IMR-90 (cell line): Measurements from ENCODE around the gene IHH. TPM values are rescaled to one million over a fixed set of nuclear protein-coding genes. Genes with fewer than 3 reads are reported as not detected.

Experiments used
- ATAC-seq: fragments of 200-7000 bp; cut with Tn5 transposase; 2 replicates; pipeline ENCODE4 v1.9.1; 2020; ENCODE audit warnings: low read depth, mild to moderate bottlenecking, moderate library complexity
- BruUV-seq: library from RNA; stranded (reverse); fragments of 400-500 nt; replicated peaks from 2 replicates; lab custom pipeline; 2021; lab: Mats Ljungman, UMichigan
- CTCF ChIA-PET: fragments of 300-600 bp; formaldehyde crosslinking; extraction: SDS; loops from one replicate; lab custom pipeline; 2021; ENCODE audit warnings: antibody characterized with exemption; lab: Yijun Ruan, JAX
- POLR2A ChIA-PET: fragments of 300-600 bp; sonication (Branson Sonifier 250); formaldehyde crosslinking; loops from one replicate; lab custom pipeline; 2022; ENCODE audit warnings: antibody characterized with exemption; ENCODE audit not compliant: unreplicated experiment; lab: Charles Lee
- DNase-seq: peaks from one replicate; pipeline ENCODE4 v3.0.0; 2013
- H2AFZ ChIP-seq: replicated peaks from 2 replicates; pipeline ENCODE3; 2013; ENCODE audit warnings: low read length, mild to moderate bottlenecking; ENCODE audit not compliant: poor library complexity
- H2AK5ac ChIP-seq: 2 replicates; pipeline ENCODE4 v1.6.1; 2013; ENCODE audit warnings: low read depth, low read length, inconsistent platforms
- H2AK9ac ChIP-seq: replicated peaks from 2 replicates; pipeline ENCODE3; 2013; ENCODE audit warnings: mild to moderate bottlenecking, low read depth, low read length, moderate library complexity; ENCODE audit not compliant: poor library complexity
- H2BK120ac ChIP-seq: 2 replicates; pipeline ENCODE4 v1.6.1; 2013; ENCODE audit warnings: low read depth, low read length, inconsistent platforms
- H2BK15ac ChIP-seq: 3 replicates; pipeline ENCODE4 v1.6.1; 2013; ENCODE audit warnings: low read depth, low read length, inconsistent platforms
- H2BK20ac ChIP-seq: 2 replicates; pipeline ENCODE4 v1.6.1; 2013; ENCODE audit warnings: low read depth, mild to moderate bottlenecking, inconsistent platforms, low read length, moderate library complexity
- H2BK5ac ChIP-seq: 2 replicates; pipeline ENCODE4 v1.6.1; 2013; ENCODE audit warnings: mild to moderate bottlenecking, low read depth, low read length, inconsistent platforms; ENCODE audit not compliant: poor library complexity, severe bottlenecking
- H3K14ac ChIP-seq: replicated peaks from 2 replicates; pipeline ENCODE4 v1.6.1; 2013; ENCODE audit warnings: low read depth, low read length, inconsistent platforms
- H3K18ac ChIP-seq: 2 replicates; pipeline ENCODE4 v1.6.1; 2013; ENCODE audit warnings: low read depth, low read length, control low read depth
- H3K23ac ChIP-seq: 2 replicates; pipeline ENCODE4 v1.6.1; 2013; ENCODE audit warnings: low read depth, low read length, inconsistent platforms
- H3K27ac ChIP-seq: 2 replicates; pipeline ENCODE4 v1.5.1; 2013; ENCODE audit warnings: mild to moderate bottlenecking, control low read depth, low read length; ENCODE audit not compliant: insufficient read depth
- H3K27me3 ChIP-seq: 2 replicates; pipeline ENCODE4 v1.6.1; 2013; ENCODE audit warnings: low read length; ENCODE audit not compliant: control insufficient read depth, insufficient read depth
- H3K36me3 ChIP-seq: 2 replicates; pipeline ENCODE4 v1.6.1; 2013; ENCODE audit warnings: low read length, mixed read lengths; ENCODE audit not compliant: control insufficient read depth, insufficient read depth
- H3K4ac ChIP-seq: 2 replicates; pipeline ENCODE4 v1.6.1; 2013; ENCODE audit warnings: low read depth, low read length, inconsistent platforms
- H3K4me1 ChIP-seq: 2 replicates; pipeline ENCODE4 v1.6.1; 2013; ENCODE audit warnings: low read length, mixed read lengths; ENCODE audit not compliant: control insufficient read depth, insufficient read depth
- H3K4me2 ChIP-seq: 2 replicates; pipeline ENCODE4 v1.6.1; 2013; ENCODE audit warnings: low read depth, mild to moderate bottlenecking, control low read depth, low read length, moderate library complexity
- H3K4me3 ChIP-seq: 2 replicates; pipeline ENCODE4 v1.5.1; 2013; ENCODE audit warnings: low read depth, mild to moderate bottlenecking, control low read depth, low read length, moderate library complexity; ENCODE audit not compliant: insufficient read depth
- H3K56ac ChIP-seq: 2 replicates; pipeline ENCODE4 v1.6.1; 2013; ENCODE audit warnings: low read length, inconsistent platforms; ENCODE audit not compliant: insufficient read depth; ENCODE audit errors: extremely low read depth
- H3K79me1 ChIP-seq, 2 experiments: 2 replicates each; pipeline ENCODE4 v1.6.1; 2013; ENCODE audit warnings: low read length in 2 of 2, inconsistent platforms in 1 of 2, low read depth in 1 of 2
- H3K9ac ChIP-seq: 2 replicates; pipeline ENCODE4 v1.6.1; 2013; ENCODE audit warnings: low read depth, low read length, control low read depth
- H3K9me1 ChIP-seq: 2 replicates; pipeline ENCODE4 v1.6.1; 2013; ENCODE audit warnings: low read length, inconsistent platforms; ENCODE audit not compliant: insufficient read depth
- H3K9me3 ChIP-seq: 2 replicates; pipeline ENCODE4 v1.6.1; 2013; ENCODE audit warnings: low read length; ENCODE audit not compliant: control insufficient read depth, insufficient read depth
- H4K20me1 ChIP-seq: 2 replicates; pipeline ENCODE4 v1.6.1; 2013; ENCODE audit warnings: low read length, inconsistent platforms; ENCODE audit not compliant: insufficient read depth
- H4K5ac ChIP-seq: 2 replicates; pipeline ENCODE4 v1.6.1; 2013; ENCODE audit warnings: mild to moderate bottlenecking, low read depth, low read length, control low read depth
- H4K8ac ChIP-seq, 2 experiments: 2 replicates each; pipeline ENCODE4 v1.6.1; 2013; ENCODE audit warnings: low read depth in 2 of 2, low read length in 2 of 2, control low read depth in 1 of 2, inconsistent platforms in 1 of 2
- H4K91ac ChIP-seq: 2 replicates; pipeline ENCODE4 v1.6.1; 2013; ENCODE audit warnings: low read depth, low read length, inconsistent platforms; ENCODE audit not compliant: insufficient read depth
- MAZ ChIP-seq: IDR thresholded peaks from 2 replicates; pipeline ENCODE4 v1.6.1; 2012; ENCODE audit warnings: low read depth, mild to moderate bottlenecking, low read length, improper control_type of control experiment, moderate library complexity, borderline replicate concordance
- WGBS, 2 experiments: methylation state at CpG; one replicate each; pipeline versions ENCODE4 v1.1.5 to v1.1.7; 2013; ENCODE audit warnings: missing lambda C conversion rate in 2 of 2; ENCODE audit not compliant: insufficient read length in 1 of 2; ENCODE audit errors: extremely low coverage in 2 of 2; 5-methylcytosine and 5-hydroxymethylcytosine counted together
- dilution Hi-C: fragments of 300-500 bp; cut with HindIII; formaldehyde crosslinking; loops from one replicate; pipeline ENCODE4 v1.14.3; 2018; ENCODE audit warnings: low sequenced_read_pairs; ENCODE audit not compliant: unreplicated experiment
- in situ Hi-C: fragments of 300-500 bp; cut with MboI; formaldehyde crosslinking; loops from 3 replicates; pipeline ENCODE4 v1.14.3; 2019; ENCODE audit warnings: low sequenced_read_pairs, inconsistent platforms, mixed read lengths
- intact Hi-C: fragments of 100-400 bp; cut with micrococcal nuclease; formaldehyde crosslinking; loops from 2 replicates; pipeline ENCODE4 v1.10.0; 2022
- polyA plus RNA-seq, 3 experiments: library from polyadenylated mRNA; depleted of rRNA; stranded (reverse); fragments of >200 nt; gene quantifications; 2 replicates each; pipeline ENCODE4 v1.2.3, GENCODE V29; 2012; ENCODE audit warnings: low replicate concordance in 1 of 3
- total RNA-seq: library from RNA; depleted of rRNA; stranded (reverse); fragments of >200 nt; gene quantifications from 2 replicates; pipeline ENCODE4 v1.2.3, GENCODE V29; 2012

The IHH gene
- total and polyA plus RNA-seq, 2 of the 4 experiments (the other 2 are of a cell fraction), result not detected

DNA sequence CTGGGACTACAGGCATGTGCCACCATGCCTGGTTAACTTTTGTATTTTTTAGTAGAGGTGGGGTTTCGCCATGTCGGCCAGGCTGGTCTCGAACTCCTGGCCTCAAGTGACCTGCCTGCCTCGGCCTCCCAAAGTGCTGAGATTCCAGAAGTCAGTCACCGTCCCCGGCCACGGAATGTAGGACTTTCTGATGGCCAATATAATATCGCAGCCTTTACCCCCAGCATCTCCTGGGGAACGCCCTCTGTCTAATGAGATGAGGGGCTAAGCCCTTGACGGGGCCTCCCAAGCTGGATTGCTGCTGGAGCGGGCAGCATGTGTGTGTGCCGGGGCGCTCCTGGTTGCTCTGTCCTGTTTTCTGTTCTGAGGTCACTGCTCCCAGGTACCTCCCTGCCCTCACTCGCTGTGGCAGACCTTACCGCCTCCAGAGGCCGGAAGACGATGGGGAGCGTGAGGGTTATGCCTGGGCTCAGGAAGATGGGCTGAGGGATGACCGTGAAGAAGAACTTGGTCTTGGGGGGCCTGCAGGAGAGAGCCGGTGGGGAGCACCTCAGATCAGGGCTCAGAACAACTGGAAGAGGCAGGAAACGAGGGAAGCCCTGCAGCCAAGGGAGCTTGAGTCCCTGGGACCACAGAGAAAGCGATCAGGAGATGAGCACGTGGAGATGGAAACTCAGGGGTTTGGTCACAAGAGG, 28.5 kb downstream of the IHH start:
- no peak overlapping the region for H3K18ac ChIP-seq
- H3K9ac ChIP-seq, result no peak overlapping the region
- H3K56ac ChIP-seq, result no peak overlapping the region
- TF ChIP-seq MAZ, result no peak
- H2BK5ac ChIP-seq, result no peak overlapping the region
- BruUV-seq, result no TSS peak
- no peak overlapping the region for H3K4me2 ChIP-seq
- H2AK9ac ChIP-seq, result no peak overlapping the region
- H3K79me1 ChIP-seq, result no peaks in the 10 kb centered on the region
- CTCF ChIA-PET, result no interaction called here
- POLR2A ChIA-PET, result no interaction called here
- H3K23ac ChIP-seq, result no peak overlapping the region
- H3K27ac ChIP-seq, result no peak overlapping the region
- no peak overlapping the region for H2BK20ac ChIP-seq
- H4K91ac ChIP-seq, result no peak overlapping the region
- H3K4me3 ChIP-seq, result no peak overlapping the region
- H3K14ac ChIP-seq, result no peak overlapping the region
- no peak overlapping the region for H4K5ac ChIP-seq
- ATAC-seq (no peak), DNase-seq (no peak)
- no peak overlapping the region for H2BK15ac ChIP-seq
- intact Hi-C loops (no loop called here), in situ Hi-C loops (no loop called here), dilution Hi-C loops (no loop called here)
- H4K20me1 ChIP-seq, result 0 out of 2 replicates have a peak, but pooled peaks cover 8% of the 10 kb centered on the region
- 83% methylated on average over 13 of the region's 23 CpGs; no CpG with 5 or more reads in 1 of the 2 experiments for WGBS, 2 experiments
- H3K27me3 ChIP-seq, result peaks cover 36% of the 10 kb centered on the region
- H2AK5ac ChIP-seq, result no peak overlapping the region
- H3K36me3 ChIP-seq, result no peaks in the 10 kb centered on the region
- H4K8ac ChIP-seq, result no peak overlapping the region
- H2AFZ ChIP-seq, result no peak overlapping the region
- no peaks in the 10 kb centered on the region for H3K9me3 ChIP-seq
- H3K4me1 ChIP-seq, result no peaks in the 10 kb centered on the region
- H2BK120ac ChIP-seq, result no peak overlapping the region
- H3K4ac ChIP-seq, result no peak overlapping the region
- H3K9me1 ChIP-seq, result no peaks in the 10 kb centered on the region
